ENCODE results near the gene FOXS1.
"Not testable (repeated sequence)": the region's sequence is repeated elsewhere in the genome, so short reads cannot be mapped to it uniquely, and the experiment has no call there.

The FOXS1 gene

GRCh38 chr20:31835977-31836852, 9.2 kb downstream of the FOXS1 start:
- H3K9me3 ChIP-seq (ENCODE audit: insufficient read depth, low read depth, low read length) = no peaks in the 10 kb centered on the region
- no peaks in the 10 kb centered on the region for H3K4me1 ChIP-seq (ENCODE audit: insufficient read depth, low read length)
- H3K36me3 ChIP-seq (ENCODE audit: insufficient read depth, low read depth, low read length) = no peaks in the 10 kb centered on the region
- no peak overlapping the region for H3K4me3 ChIP-seq (ENCODE audit: low read length)
- H3K27ac ChIP-seq (ENCODE audit: low read length) = no peak overlapping the region
- H3K27me3 ChIP-seq (ENCODE audit: insufficient read depth, low read length) = no peaks in the 10 kb centered on the region
- no peak overlapping the region for H3K9ac ChIP-seq (ENCODE audit: low read depth, low read length)

GRCh38 chr20:31835554-31835953, 9.8 kb downstream of the FOXS1 start:
- Histone ChIP-seq H3K9me3 (ENCODE audit: insufficient read depth, low read depth, low read length) (no peaks in the 10 kb centered on the region), H3K27ac (ENCODE audit: low read length) (no peak overlapping the region), H3K4me1 (ENCODE audit: insufficient read depth, low read length) (no peaks in the 10 kb centered on the region), H3K27me3 (ENCODE audit: insufficient read depth, low read length) (no peaks in the 10 kb centered on the region), H3K9ac (ENCODE audit: low read depth, low read length) (no peak overlapping the region), H3K4me3 (ENCODE audit: low read length) (no peak overlapping the region), H3K36me3 (ENCODE audit: insufficient read depth, low read depth, low read length) (no peaks in the 10 kb centered on the region)

- no peak overlapping the region for H3K4me3 ChIP-seq (ENCODE audit: low read length)
- no peaks in the 10 kb centered on the region for H3K9me3 ChIP-seq (ENCODE audit: insufficient read depth, low read depth, low read length)
- no peaks in the 10 kb centered on the region for H3K4me1 ChIP-seq (ENCODE audit: insufficient read depth, low read length)
- H3K9ac ChIP-seq (ENCODE audit: low read depth, low read length) = no peak overlapping the region
- H3K27me3 ChIP-seq (ENCODE audit: insufficient read depth, low read length) = no peaks in the 10 kb centered on the region
- no peak overlapping the region for H3K27ac ChIP-seq (ENCODE audit: low read length)
- no peaks in the 10 kb centered on the region for H3K36me3 ChIP-seq (ENCODE audit: insufficient read depth, low read depth, low read length)
Measured at GRCh38 chr20:31833931-31834521, 11.4 kb downstream of the FOXS1 start.

- Histone ChIP-seq H3K27ac (ENCODE audit: low read length) (no peak overlapping the region), H3K4me1 (ENCODE audit: insufficient read depth, low read length) (no peaks in the 10 kb centered on the region)
Measured at GRCh38 chr20:31833130-31833930, 12.1 kb downstream of the FOXS1 start.

GRCh38 chr20:31831771-31832306, 13.6 kb downstream of the FOXS1 start:
- Histone ChIP-seq H3K27me3 (ENCODE audit: insufficient read depth, low read length) (no peaks in the 10 kb centered on the region), H3K27ac (ENCODE audit: low read length) (no peak overlapping the region), H3K9me3 (ENCODE audit: insufficient read depth, low read depth, low read length) (no peaks in the 10 kb centered on the region), H3K9ac (ENCODE audit: low read depth, low read length) (no peak overlapping the region), H3K36me3 (ENCODE audit: insufficient read depth, low read depth, low read length) (no peaks in the 10 kb centered on the region), H3K4me1 (ENCODE audit: insufficient read depth, low read length) (no peaks in the 10 kb centered on the region), H3K4me3 (ENCODE audit: low read length) (no peak overlapping the region)

More at GRCh38 chr20:31833130-31833930, 12.1 kb downstream of the FOXS1 start:
- Histone ChIP-seq H3K27me3 (ENCODE audit: insufficient read depth, low read length) (no peaks in the 10 kb centered on the region), H3K9me3 (ENCODE audit: insufficient read depth, low read depth, low read length) (no peaks in the 10 kb centered on the region), H3K36me3 (ENCODE audit: insufficient read depth, low read depth, low read length) (no peaks in the 10 kb centered on the region), H3K9ac (ENCODE audit: low read depth, low read length) (no peak overlapping the region), H3K4me3 (ENCODE audit: low read length) (no peak overlapping the region)

- no peak overlapping the region for H3K9ac ChIP-seq (ENCODE audit: low read depth, low read length)
- no peaks in the 10 kb centered on the region for H3K4me1 ChIP-seq (ENCODE audit: insufficient read depth, low read length)
- H3K27me3 ChIP-seq (ENCODE audit: insufficient read depth, low read length) = no peaks in the 10 kb centered on the region
- no peak overlapping the region for H3K27ac ChIP-seq (ENCODE audit: low read length)
- H3K36me3 ChIP-seq (ENCODE audit: insufficient read depth, low read depth, low read length) = no peaks in the 10 kb centered on the region
- H3K4me3 ChIP-seq (ENCODE audit: low read length) = no peak overlapping the region
- no peaks in the 10 kb centered on the region for H3K9me3 ChIP-seq (ENCODE audit: insufficient read depth, low read depth, low read length)
Measured at GRCh38 chr20:31831211-31831610, 14.2 kb downstream of the FOXS1 start.

GRCh38 chr20:31830406-31830981, 14.9 kb downstream of the FOXS1 start:
- H3K9ac ChIP-seq (ENCODE audit: low read depth, low read length) = no peak overlapping the region
- H3K27ac ChIP-seq (ENCODE audit: low read length) = no peak overlapping the region
- H3K9me3 ChIP-seq (ENCODE audit: insufficient read depth, low read depth, low read length) = no peaks in the 10 kb centered on the region
- H3K27me3 ChIP-seq (ENCODE audit: insufficient read depth, low read length) = no peaks in the 10 kb centered on the region
- H3K4me3 ChIP-seq (ENCODE audit: low read length) = no peak overlapping the region
- H3K36me3 ChIP-seq (ENCODE audit: insufficient read depth, low read depth, low read length) = no peaks in the 10 kb centered on the region
- H3K4me1 ChIP-seq (ENCODE audit: insufficient read depth, low read length) = no peaks in the 10 kb centered on the region

GRCh38 chr20:31829731-31830130, 15.7 kb downstream of the FOXS1 start:
- H3K27ac ChIP-seq (ENCODE audit: low read length) = no peak overlapping the region
- no peak overlapping the region for H3K9ac ChIP-seq (ENCODE audit: low read depth, low read length)
- no peaks in the 10 kb centered on the region for H3K4me1 ChIP-seq (ENCODE audit: insufficient read depth, low read length)
- no peaks in the 10 kb centered on the region for H3K9me3 ChIP-seq (ENCODE audit: insufficient read depth, low read depth, low read length)
- H3K36me3 ChIP-seq (ENCODE audit: insufficient read depth, low read depth, low read length) = no peaks in the 10 kb centered on the region
- H3K4me3 ChIP-seq (ENCODE audit: low read length) = no peak overlapping the region
- H3K27me3 ChIP-seq (ENCODE audit: insufficient read depth, low read length) = no peaks in the 10 kb centered on the region

- H3K4me3 ChIP-seq (ENCODE audit: low read length); H3K9ac ChIP-seq (ENCODE audit: low read depth, low read length); H3K4me1 ChIP-seq (ENCODE audit: insufficient read depth, low read length); H3K9me3 ChIP-seq (ENCODE audit: insufficient read depth, low read depth, low read length); H3K27ac ChIP-seq (ENCODE audit: low read length); H3K27me3 ChIP-seq (ENCODE audit: insufficient read depth, low read length); H3K36me3 ChIP-seq (ENCODE audit: insufficient read depth, low read depth, low read length): not testable (repeated sequence)
Measured at GRCh38 chr20:31828016-31828415, 17.4 kb downstream of the FOXS1 start.

GRCh38 chr20:31827059-31827458, 18.3 kb downstream of the FOXS1 start:
- H3K27me3 ChIP-seq (ENCODE audit: insufficient read depth, low read length) = no peaks in the 10 kb centered on the region
- H3K9ac ChIP-seq (ENCODE audit: low read depth, low read length) = no peak overlapping the region

GRCh38 chr20:31826074-31826473, 19.3 kb downstream of the FOXS1 start:
- Histone ChIP-seq H3K27ac (ENCODE audit: low read length) (no peak overlapping the region), H3K27me3 (ENCODE audit: insufficient read depth, low read length) (no peaks in the 10 kb centered on the region), H3K9me3 (ENCODE audit: insufficient read depth, low read depth, low read length) (no peaks in the 10 kb centered on the region), H3K9ac (ENCODE audit: low read depth, low read length) (no peak overlapping the region), H3K4me1 (ENCODE audit: insufficient read depth, low read length) (no peaks in the 10 kb centered on the region), H3K36me3 (ENCODE audit: insufficient read depth, low read depth, low read length) (no peaks in the 10 kb centered on the region), H3K4me3 (ENCODE audit: low read length) (no peak overlapping the region)

More at GRCh38 chr20:31827059-31827458, 18.3 kb downstream of the FOXS1 start:
- H3K27ac ChIP-seq (ENCODE audit: low read length) = no peak overlapping the region
- H3K9me3 ChIP-seq (ENCODE audit: insufficient read depth, low read depth, low read length) = no peaks in the 10 kb centered on the region
- no peaks in the 10 kb centered on the region for H3K36me3 ChIP-seq (ENCODE audit: insufficient read depth, low read depth, low read length)
- no peak overlapping the region for H3K4me3 ChIP-seq (ENCODE audit: low read length)
- no peaks in the 10 kb centered on the region for H3K4me1 ChIP-seq (ENCODE audit: insufficient read depth, low read length)
